Mesenchymal stem cell (in vitro differentiated cells and primary cell): ENCODE results near the gene IL1RAPL1.

Experiments
- DNase-seq: peaks from one replicate; pipeline ENCODE4 v3.0.0-alpha.2; 2013
- H2AFZ ChIP-seq: one replicate; pipeline ENCODE4 v1.6.1; 2013; ENCODE audit warnings: low read depth, mild to moderate bottlenecking, control low read depth, inconsistent platforms, low read length, moderate library complexity
- H2AK5ac ChIP-seq: 2 replicates; pipeline ENCODE4 v1.6.1; 2013; ENCODE audit warnings: low read length, moderate library complexity, mild to moderate bottlenecking, inconsistent platforms; ENCODE audit not compliant: severe bottlenecking
- H2BK120ac ChIP-seq: one replicate; pipeline ENCODE4 v1.6.1; 2013; ENCODE audit warnings: low read depth, mild to moderate bottlenecking, inconsistent platforms, low read length, moderate library complexity
- H2BK12ac ChIP-seq, 2 experiments: one replicate each; pipeline ENCODE4 v1.6.1; 2013; ENCODE audit warnings: inconsistent platforms in 2 of 2, low read length in 2 of 2, mild to moderate bottlenecking in 2 of 2, moderate library complexity in 2 of 2, control low read depth in 1 of 2
- H2BK15ac ChIP-seq: one replicate; pipeline ENCODE4 v1.6.1; 2013; ENCODE audit warnings: mild to moderate bottlenecking, low read depth, inconsistent platforms; ENCODE audit not compliant: poor library complexity, severe bottlenecking
- H2BK5ac ChIP-seq: 2 replicates; pipeline ENCODE4 v1.6.1; 2013; ENCODE audit warnings: low read depth, mild to moderate bottlenecking, low read length, control low read depth, inconsistent platforms; ENCODE audit not compliant: poor library complexity, severe bottlenecking
- H3K14ac ChIP-seq, 2 experiments: one replicate each; pipeline ENCODE4 v1.6.1; 2013; ENCODE audit warnings: inconsistent platforms in 2 of 2, low read length in 2 of 2, control low read depth in 1 of 2, mild to moderate bottlenecking in 1 of 2, moderate library complexity in 1 of 2
- H3K18ac ChIP-seq, 2 experiments: one replicate each; pipeline ENCODE4 v1.6.1; 2013; ENCODE audit warnings: inconsistent platforms in 2 of 2, low read length in 2 of 2, control low read depth in 1 of 2, low read depth in 1 of 2, mild to moderate bottlenecking in 1 of 2
- H3K23ac ChIP-seq, 2 experiments: one replicate each; pipeline ENCODE4 v1.6.1; 2013; ENCODE audit warnings: inconsistent platforms in 2 of 2, low read length in 2 of 2, mild to moderate bottlenecking in 2 of 2, moderate library complexity in 2 of 2, control low read depth in 1 of 2
- H3K27ac ChIP-seq: 2 replicates; pipeline ENCODE4 v1.5.1; 2013; ENCODE audit warnings: mild to moderate bottlenecking, moderate library complexity, low read length, control low read depth, inconsistent platforms; ENCODE audit not compliant: poor library complexity, severe bottlenecking
- H3K27me3 ChIP-seq, 2 experiments: 2 replicates each; pipeline versions ENCODE4 v1.6.1 to v1.7.0; 2013; ENCODE audit warnings: low read length in 2 of 2, mild to moderate bottlenecking in 2 of 2, moderate library complexity in 2 of 2, control low read depth in 1 of 2, inconsistent platforms in 1 of 2; ENCODE audit not compliant: control insufficient read depth in 1 of 2, insufficient read depth in 1 of 2
- H3K36me3 ChIP-seq, 2 experiments: 2 replicates each; pipeline versions ENCODE4 v1.6.1 to v1.7.0; 2013; ENCODE audit warnings: low read length in 2 of 2, control low read depth in 1 of 2, inconsistent platforms in 1 of 2, low read depth in 1 of 2, mild to moderate bottlenecking in 1 of 2; ENCODE audit not compliant: insufficient read depth in 2 of 2, control insufficient read depth in 1 of 2
- H3K4ac ChIP-seq, 2 experiments: one replicate each; pipeline ENCODE4 v1.6.1; 2013; ENCODE audit warnings: inconsistent platforms in 2 of 2, low read length in 2 of 2, mild to moderate bottlenecking in 2 of 2, moderate library complexity in 2 of 2, control low read depth in 1 of 2, low read depth in 1 of 2
- H3K4me1 ChIP-seq: 2 replicates; pipeline ENCODE4 v1.6.1; 2013; ENCODE audit warnings: low read depth, low read length, control low read depth; ENCODE audit not compliant: control insufficient read depth, insufficient read depth
- H3K4me2 ChIP-seq: 2 replicates; pipeline ENCODE4 v1.6.1; 2013; ENCODE audit warnings: low read length, mild to moderate bottlenecking, inconsistent platforms; ENCODE audit not compliant: poor library complexity, severe bottlenecking
- H3K4me3 ChIP-seq, 2 experiments: 2 replicates each; pipeline versions ENCODE4 v1.5.1 to v1.7.0; 2013; ENCODE audit warnings: low read length in 2 of 2, mild to moderate bottlenecking in 2 of 2, control low read depth in 1 of 2, low read depth in 1 of 2; ENCODE audit not compliant: insufficient read depth in 1 of 2
- H3K79me1 ChIP-seq: replicated peaks from 2 replicates; pipeline ENCODE4 v1.6.1; 2013; ENCODE audit warnings: mild to moderate bottlenecking, control low read depth, low read length, inconsistent platforms; ENCODE audit not compliant: poor library complexity, severe bottlenecking
- H3K9ac ChIP-seq: 2 replicates; pipeline ENCODE4 v1.7.0; 2013; ENCODE audit warnings: mild to moderate bottlenecking, low read length, moderate library complexity
- H3K9me3 ChIP-seq: 2 replicates; pipeline ENCODE4 v1.7.0; 2013; ENCODE audit warnings: mild to moderate bottlenecking, low read length; ENCODE audit not compliant: control insufficient read depth
- H4K8ac ChIP-seq: one replicate; pipeline ENCODE4 v1.6.1; 2013; ENCODE audit warnings: inconsistent platforms, mild to moderate bottlenecking, low read length, moderate library complexity
- H4K91ac ChIP-seq: one replicate; pipeline ENCODE4 v1.6.1; 2013; ENCODE audit warnings: mild to moderate bottlenecking, low read length, inconsistent platforms
- WGBS: methylation state at CpG from one replicate; pipeline ENCODE4 v1.1.7; 2013; ENCODE audit warnings: mixed read lengths; 5-methylcytosine and 5-hydroxymethylcytosine counted together

Gene IL1RAPL1

DNA sequence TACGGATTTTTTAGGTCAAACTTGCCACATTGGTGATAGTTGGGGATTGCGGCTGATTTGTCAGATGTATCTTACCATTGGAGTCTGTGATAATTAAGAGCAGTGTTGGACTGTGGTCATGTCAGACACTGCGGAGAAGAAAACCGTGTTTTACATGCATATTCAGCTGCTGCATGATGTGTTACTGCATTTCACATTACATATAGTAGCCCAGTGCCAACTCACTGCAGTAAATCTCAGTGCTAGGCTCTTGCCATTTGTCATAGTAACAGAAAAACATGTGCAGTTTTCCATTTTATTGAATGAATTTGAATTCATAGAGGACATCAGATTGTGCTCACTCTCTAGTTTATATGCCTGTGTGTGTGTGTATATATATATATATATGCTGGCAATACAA is 543.7 kb downstream of the IL1RAPL1 start:
- no peak overlapping the region for H3K4me3 ChIP-seq
- no peak overlapping the region for H3K9ac ChIP-seq
- no peaks in the 10 kb centered on the region for H3K9me3 ChIP-seq
- H3K4me1 ChIP-seq = no peaks in the 10 kb centered on the region
- DNase-seq = no peak
- H4K8ac ChIP-seq = no peak overlapping the region
- H3K14ac ChIP-seq = no peak overlapping the region
- no peaks in the 10 kb centered on the region for H3K27me3 ChIP-seq
- no peak overlapping the region for H2BK5ac ChIP-seq
- no peak overlapping the region for H3K4me2 ChIP-seq
- H2BK12ac ChIP-seq = no peak overlapping the region
- no peak overlapping the region for H3K4ac ChIP-seq
- H3K18ac ChIP-seq = no peak overlapping the region
- no peak overlapping the region for H4K91ac ChIP-seq
- 50% methylated on average over 2 of the region's 4 CpGs for WGBS
- H2BK15ac ChIP-seq = no peak overlapping the region
- no peaks in the 10 kb centered on the region for H3K79me1 ChIP-seq
- no peak overlapping the region for H2BK120ac ChIP-seq
- no peak overlapping the region for H2AFZ ChIP-seq
- H3K36me3 ChIP-seq = no peaks in the 10 kb centered on the region
- no peak overlapping the region for H3K27ac ChIP-seq
- no peak overlapping the region for H2AK5ac ChIP-seq
- no peak overlapping the region for H3K23ac ChIP-seq

DNA sequence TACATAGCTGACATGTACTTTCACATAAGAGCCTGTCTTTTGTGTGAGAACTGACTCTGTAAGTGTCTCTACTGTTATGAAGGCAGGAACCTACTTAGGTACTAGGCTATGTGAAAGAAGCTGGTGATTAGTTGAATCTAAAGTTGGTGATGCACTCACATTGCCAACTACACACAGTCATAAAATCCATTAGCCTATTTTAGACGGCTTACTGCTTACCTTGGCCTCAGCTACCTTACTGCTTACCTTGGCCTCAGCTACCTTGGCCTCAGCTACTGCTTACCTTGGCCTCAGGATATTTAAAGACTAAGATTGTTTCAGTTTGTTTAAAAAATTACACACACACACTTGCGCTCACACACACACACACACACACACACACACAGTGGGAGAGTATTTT is 549.7 kb downstream of the IL1RAPL1 start:
- H3K79me1 ChIP-seq = no peaks in the 10 kb centered on the region
- H3K27ac ChIP-seq = no peak overlapping the region
- H2AFZ ChIP-seq = no peak overlapping the region
- no peak overlapping the region for H3K4me2 ChIP-seq
- no peak overlapping the region for H2BK5ac ChIP-seq
- H3K4me1 ChIP-seq = no peaks in the 10 kb centered on the region
- H3K9ac ChIP-seq = no peak overlapping the region
- no peak overlapping the region for H3K4me3 ChIP-seq
- no peak overlapping the region for H2BK120ac ChIP-seq
- no peak overlapping the region for H3K4ac ChIP-seq
- 100% methylated on average over 1 of the region's 2 CpGs for WGBS
- H3K14ac ChIP-seq = no peak overlapping the region
- no peaks in the 10 kb centered on the region for H3K9me3 ChIP-seq
- no peak overlapping the region for H3K23ac ChIP-seq
- H4K91ac ChIP-seq = no peak overlapping the region
- H3K36me3 ChIP-seq = no peaks in the 10 kb centered on the region
- H2AK5ac ChIP-seq = no peak overlapping the region
- no peak for DNase-seq
- H2BK12ac ChIP-seq = no peak overlapping the region
- no peak overlapping the region for H4K8ac ChIP-seq
- H2BK15ac ChIP-seq = no peak overlapping the region
- H3K27me3 ChIP-seq = no peaks in the 10 kb centered on the region
- H3K18ac ChIP-seq = no peak overlapping the region

DNA sequence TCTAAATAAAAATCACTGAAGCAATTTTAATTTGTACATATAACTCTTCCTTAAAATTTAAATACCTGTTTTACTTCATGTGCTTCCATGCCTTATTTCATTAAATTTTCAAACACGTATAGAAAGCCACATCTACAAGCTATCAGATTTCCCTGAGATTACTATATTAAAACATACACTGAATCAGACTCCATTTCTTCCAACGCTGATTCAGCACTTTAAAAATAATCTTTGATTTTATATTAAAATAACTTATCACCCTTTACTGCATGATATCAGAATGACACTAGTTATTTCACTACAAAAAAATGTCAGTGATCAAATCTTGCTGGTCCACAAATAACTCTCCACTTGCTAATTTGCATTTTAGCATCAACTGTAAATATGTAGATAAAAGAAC is 550.8 kb downstream of the IL1RAPL1 start:
- no peak overlapping the region for H3K4me3 ChIP-seq
- H3K79me1 ChIP-seq = no peaks in the 10 kb centered on the region
- WGBS = 62% methylated on average over 1 of the region's 2 CpGs
- H3K14ac ChIP-seq = no peak overlapping the region
- no peak overlapping the region for H2AK5ac ChIP-seq
- H2BK12ac ChIP-seq = no peak overlapping the region
- no peak for DNase-seq
- no peaks in the 10 kb centered on the region for H3K4me1 ChIP-seq
- H3K18ac ChIP-seq = no peak overlapping the region
- no peak overlapping the region for H2AFZ ChIP-seq
- no peak overlapping the region for H3K4ac ChIP-seq
- no peak overlapping the region for H3K9ac ChIP-seq
- no peak overlapping the region for H3K4me2 ChIP-seq
- no peak overlapping the region for H4K8ac ChIP-seq
- no peaks in the 10 kb centered on the region for H3K9me3 ChIP-seq
- H3K27ac ChIP-seq = no peak overlapping the region
- no peak overlapping the region for H2BK5ac ChIP-seq
- H3K36me3 ChIP-seq = no peaks in the 10 kb centered on the region
- H3K27me3 ChIP-seq = no peaks in the 10 kb centered on the region
- no peak overlapping the region for H2BK120ac ChIP-seq
- no peak overlapping the region for H4K91ac ChIP-seq
- no peak overlapping the region for H2BK15ac ChIP-seq
- H3K23ac ChIP-seq = no peak overlapping the region

DNA sequence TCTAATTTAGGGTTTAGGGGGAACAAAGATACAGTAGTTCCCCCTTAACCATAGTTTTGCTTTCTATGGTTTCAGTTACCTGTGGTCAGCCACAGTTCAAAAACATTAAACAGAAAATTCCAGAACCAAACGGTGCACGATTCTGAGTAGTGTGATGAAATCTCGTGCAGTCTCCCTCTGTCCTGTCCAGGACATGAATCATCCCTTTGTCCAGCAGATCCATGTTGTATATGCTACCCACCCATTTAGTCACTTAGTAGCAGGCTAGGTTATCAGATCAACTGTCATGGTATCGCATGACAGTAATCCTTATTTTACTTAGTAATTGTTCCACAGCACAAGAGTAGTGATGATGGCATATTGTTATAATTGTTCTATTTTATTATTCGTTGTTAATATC is 556.1 kb downstream of the IL1RAPL1 start:
- Histone ChIP-seq H2BK12ac (no peak overlapping the region), H4K8ac (no peak overlapping the region), H3K4me1 (no peaks in the 10 kb centered on the region), H3K4ac (no peak overlapping the region), H2AK5ac (no peak overlapping the region), H3K27ac (no peak overlapping the region), H3K4me2 (no peak overlapping the region), H3K9me3 (no peaks in the 10 kb centered on the region), H3K23ac (no peak overlapping the region), H3K18ac (no peak overlapping the region), H3K79me1 (no peaks in the 10 kb centered on the region), H2BK5ac (no peak overlapping the region), H3K4me3 (no peak overlapping the region), H2BK120ac (no peak overlapping the region), H2AFZ (no peak overlapping the region), H2BK15ac (no peak overlapping the region), H4K91ac (no peak overlapping the region), H3K36me3 (no peaks in the 10 kb centered on the region), H3K14ac (no peak overlapping the region), H3K27me3 (no peaks in the 10 kb centered on the region), H3K9ac (no peak overlapping the region)
- DNase-seq = peak; percentile 18
- WGBS = 61% methylated on average over 3 of the region's 5 CpGs
